Stomach (tissue), 9 donors: ENCODE results near the gene COL10A1. TPM values are rescaled to one million over a fixed set of nuclear protein-coding genes. Genes with fewer than 3 reads are reported as not detected.

ENCODE experiments used
- DNase-seq, 2 donors: peaks; one replicate each; pipeline versions ENCODE4 v3.0.0 to v3.0.0-alpha.2; 2013 to 2019
- H3K27ac ChIP-seq, 5 donors: fragments of 200-600 bp in 4 of 5; sonication (generic) in 4 of 5; one replicate each; pipeline ENCODE4 v1.5.1; 2013 to 2019; ENCODE audit warnings: mild to moderate bottlenecking in 1 of 5, moderate library complexity in 1 of 5
- H3K27me3 ChIP-seq, 3 donors: fragments of 200-600 bp; sonication (generic); one replicate each; pipeline ENCODE4 v1.5.1; 2017 to 2019; ENCODE audit warnings: mixed run types in 1 of 3
- H3K36me3 ChIP-seq, 4 donors: fragments of 200-600 bp; sonication (generic); 1 replicate in 3 of 4; 2 replicates in 1 of 4; pipeline ENCODE4 v1.5.1; 2016 to 2019
- H3K4me1 ChIP-seq, 4 donors: fragments of 200-600 bp; sonication (generic); one replicate each; pipeline ENCODE4 v1.5.1; 2016 to 2019
- H3K4me3 ChIP-seq, 4 donors: fragments of 200-600 bp; sonication (generic) in 3 of 4; one replicate each; pipeline ENCODE4 v1.5.1; 2016 to 2019; ENCODE audit warnings: mild to moderate bottlenecking in 1 of 4
- H3K9me3 ChIP-seq, 4 donors: fragments of 200-600 bp; sonication (generic); one replicate each; pipeline ENCODE4 v1.5.1; 2016 to 2019
- EP300 ChIP-seq: sonication (generic); formaldehyde crosslinking; IDR thresholded peaks from one replicate; pipeline ENCODE4 v1.6.1; 2017; ENCODE audit warnings: antibody characterized with exemption
- POLR2A ChIP-seq, 4 donors: fragments of 450-650 bp; IDR thresholded peaks; one replicate each; pipeline ENCODE4 v1.6.1; 2016; ENCODE audit warnings: antibody characterized with exemption in 4 of 4, control low read depth in 2 of 4, mild to moderate bottlenecking in 1 of 4, moderate library complexity in 1 of 4
- POLR2AphosphoS5 ChIP-seq, 3 donors: sonication (generic); formaldehyde crosslinking; IDR thresholded peaks; one replicate each; pipeline ENCODE4 v1.6.1; 2016; ENCODE audit warnings: antibody characterized with exemption in 3 of 3
- WGBS, 5 donors: extraction: QIAGEN DNeasy Blood & Tissue Kit in 3 of 5; methylation state at CpG; one replicate each; pipeline versions ENCODE4 v1.1.5 to v1.1.7; 2013 to 2018; 5-methylcytosine and 5-hydroxymethylcytosine counted together
- intact Hi-C: fragments of 100-400 bp; cut with DNase I; formaldehyde crosslinking; loops from one replicate; pipeline ENCODE4 v1.15.1; 2023; ENCODE audit warnings: low total_unique reads
- polyA plus RNA-seq, 3 donors: library from polyadenylated mRNA; stranded (reverse); fragments of 200-250 nt; gene quantifications; one replicate each; pipeline ENCODE4 v1.2.3, GENCODE V29; 2013
- total RNA-seq, 5 donors: library from RNA; depleted of rRNA; stranded (reverse); fragments of >200 nt; gene quantifications; one replicate each; pipeline versions ENCODE4 v1.1.0 to v1.2.3, GENCODE V29; 2014 to 2016
- TF ChIP-seq, protein P1 (sequence below), 7 experiments: fragments of 450-650 bp in 4 of 7; fragments of 200-600 bp in 3 of 7; sonication (generic) in 3 of 7; IDR thresholded peaks; one replicate each; pipeline ENCODE4 v1.5.1; 2016 to 2019; ENCODE audit warnings: antibody characterized with exemption in 7 of 7, control low read depth in 2 of 7, mild to moderate bottlenecking in 1 of 7
- donor health status: healthy with polysubstance abuse.
- donor health status: Bipolar disorder and iron deficiency.
- donor health status: healthy.

Gene COL10A1
- total and polyA plus RNA-seq, 8 donors = 0.37 TPM; not detected in 7

DNA sequence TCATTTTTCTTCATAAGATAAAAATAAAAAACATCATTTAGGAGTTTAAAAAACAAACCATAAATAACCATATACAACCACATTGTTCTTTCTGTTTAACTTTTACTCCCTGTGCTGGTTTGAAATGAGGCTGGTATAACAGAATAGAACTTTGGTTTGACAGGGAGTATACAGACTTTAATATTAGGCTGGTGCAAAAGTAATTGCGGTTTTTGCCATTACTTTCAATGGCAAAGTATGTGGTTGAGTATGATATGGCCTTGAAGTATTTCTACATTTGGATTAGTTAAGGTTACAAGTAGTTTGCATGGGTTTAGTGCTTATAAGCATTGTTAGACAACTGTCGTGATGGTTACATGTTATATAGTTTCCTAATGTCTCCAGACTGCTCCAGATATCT lies 29.0 kb upstream of the COL10A1 start:
- H3K27ac ChIP-seq = no peak overlapping the region

DNA sequence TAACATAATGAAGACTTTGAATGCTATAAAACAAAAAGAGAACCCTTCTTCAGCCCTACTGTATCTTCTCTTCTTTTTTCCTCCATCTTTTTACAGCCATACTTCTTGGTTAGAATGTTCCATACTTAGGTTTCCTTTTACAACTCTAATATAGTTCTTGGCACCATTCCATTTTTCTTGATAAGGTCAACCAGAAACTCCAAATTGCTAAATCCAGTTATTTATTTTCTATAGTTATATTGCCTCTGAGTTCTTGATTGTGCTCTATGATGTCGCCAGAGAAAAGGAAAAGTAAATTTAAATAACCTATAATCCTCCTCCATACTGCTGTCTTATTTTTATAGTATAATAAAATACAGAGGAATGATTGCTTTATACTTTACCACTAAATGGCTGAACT lies 26.7 kb upstream of the COL10A1 start:
- intact Hi-C loops = no loop called here
- peaks cover 0 to 4% (median 0%) of the 10 kb centered on the region in 4 donors for H3K36me3 ChIP-seq
- no peak overlapping the region for H3K4me3 ChIP-seq
- no peak for TF ChIP-seq POLR2AphosphoS5 (IDR thresholded peaks at IDR 0.05)
- TF ChIP-seq, protein P1, sequence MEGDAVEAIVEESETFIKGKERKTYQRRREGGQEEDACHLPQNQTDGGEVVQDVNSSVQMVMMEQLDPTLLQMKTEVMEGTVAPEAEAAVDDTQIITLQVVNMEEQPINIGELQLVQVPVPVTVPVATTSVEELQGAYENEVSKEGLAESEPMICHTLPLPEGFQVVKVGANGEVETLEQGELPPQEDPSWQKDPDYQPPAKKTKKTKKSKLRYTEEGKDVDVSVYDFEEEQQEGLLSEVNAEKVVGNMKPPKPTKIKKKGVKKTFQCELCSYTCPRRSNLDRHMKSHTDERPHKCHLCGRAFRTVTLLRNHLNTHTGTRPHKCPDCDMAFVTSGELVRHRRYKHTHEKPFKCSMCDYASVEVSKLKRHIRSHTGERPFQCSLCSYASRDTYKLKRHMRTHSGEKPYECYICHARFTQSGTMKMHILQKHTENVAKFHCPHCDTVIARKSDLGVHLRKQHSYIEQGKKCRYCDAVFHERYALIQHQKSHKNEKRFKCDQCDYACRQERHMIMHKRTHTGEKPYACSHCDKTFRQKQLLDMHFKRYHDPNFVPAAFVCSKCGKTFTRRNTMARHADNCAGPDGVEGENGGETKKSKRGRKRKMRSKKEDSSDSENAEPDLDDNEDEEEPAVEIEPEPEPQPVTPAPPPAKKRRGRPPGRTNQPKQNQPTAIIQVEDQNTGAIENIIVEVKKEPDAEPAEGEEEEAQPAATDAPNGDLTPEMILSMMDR (IDR thresholded peaks at IDR 0.05) = no peak
- 30 to 57% (median 44%) methylated on average over 1 of the region's 1 CpG for WGBS, 5 donors
- no peak overlapping the region for H3K27ac ChIP-seq
- no peaks in the 10 kb centered on the region for H3K4me1 ChIP-seq
- H3K27me3 ChIP-seq = no peaks in the 10 kb centered on the region
- no peaks in the 10 kb centered on the region for H3K9me3 ChIP-seq
- no peak for DNase-seq

More for the DNA sequence above, 29.0 kb upstream of the COL10A1 start:
- no peak for DNase-seq
- H3K9me3 ChIP-seq = no peaks in the 10 kb centered on the region
- intact Hi-C loops = no loop called here
- peaks cover 0 to 7% (median 2%) of the 10 kb centered on the region in 4 donors for H3K4me1 ChIP-seq
- peaks cover 0 to 4% (median 0%) of the 10 kb centered on the region in 4 donors for H3K36me3 ChIP-seq
- 92 to 98% (median 97%) methylated on average over 2 of the region's 2 CpGs for WGBS, 5 donors
- TF ChIP-seq POLR2AphosphoS5 (IDR thresholded peaks at IDR 0.05) = no peak
- TF ChIP-seq POLR2A (IDR thresholded peaks at IDR 0.05) = no peak
- TF ChIP-seq, protein P1 (IDR thresholded peaks at IDR 0.05) = no peak
- TF ChIP-seq EP300 = no peak
- no peak overlapping the region for H3K4me3 ChIP-seq
- no peaks in the 10 kb centered on the region for H3K27me3 ChIP-seq

DNA sequence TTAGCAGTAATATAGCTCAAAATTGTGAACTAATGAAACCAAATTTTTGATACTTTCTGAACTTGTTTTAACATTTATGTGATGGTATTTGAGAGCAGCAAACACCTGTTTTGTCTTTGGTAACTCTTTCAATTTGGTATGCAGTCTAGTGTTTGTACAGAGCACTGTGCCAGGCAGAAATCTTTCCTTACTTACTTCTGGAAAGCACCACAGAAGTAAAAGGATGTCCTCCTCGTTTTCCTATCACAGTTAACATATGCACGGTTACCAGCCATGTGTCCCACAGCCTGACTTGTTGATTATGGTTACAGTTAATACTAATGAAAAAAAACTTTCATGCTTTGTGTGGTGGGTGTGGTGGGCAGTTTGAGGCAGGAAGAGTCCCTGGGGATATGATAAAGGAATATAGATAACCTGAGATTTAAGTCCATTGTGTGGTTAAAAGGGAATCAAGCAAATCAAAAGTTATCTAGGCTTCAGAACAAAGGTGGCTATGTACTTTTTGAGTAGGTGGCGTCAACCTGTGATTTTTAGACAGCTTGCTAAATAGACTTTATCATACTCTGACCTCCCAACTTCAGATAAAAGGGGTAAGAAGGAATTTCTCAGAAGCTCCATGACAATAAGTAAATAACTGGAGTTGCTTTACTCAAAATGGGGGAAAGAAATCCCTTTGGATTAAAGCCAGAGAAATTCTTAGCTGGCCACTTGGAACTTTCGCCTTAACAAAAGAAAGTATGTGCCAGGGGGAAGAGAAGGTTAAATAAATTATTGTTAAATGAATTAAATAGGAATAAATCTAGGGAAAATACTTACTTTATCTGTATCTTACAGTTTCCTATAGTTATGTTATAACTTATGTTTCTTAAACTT lies 20.1 kb upstream of the COL10A1 start:
- intact Hi-C loops = no loop called here
- Histone ChIP-seq H3K27ac (no peak overlapping the region), H3K27me3 (no peaks in the 10 kb centered on the region), H3K4me3 (no peak overlapping the region), H3K36me3 (peaks cover 0 to 4% (median 0%) of the 10 kb centered on the region in 4 donors), H3K4me1 (peaks cover 0 to 19% (median 9%) of the 10 kb centered on the region in 4 donors), H3K9me3 (no peaks in the 10 kb centered on the region)
- peak in 1 of 2 donors; percentile 21 for DNase-seq
- WGBS, 5 donors = 35 to 65% (median 46%) methylated on average over 4 of the region's 4 CpGs
- TF ChIP-seq POLR2AphosphoS5 (IDR thresholded peaks at IDR 0.05) (peak in 1 of 3 donors; percentile 25), POLR2A (IDR thresholded peaks at IDR 0.05) (no peak)

DNA sequence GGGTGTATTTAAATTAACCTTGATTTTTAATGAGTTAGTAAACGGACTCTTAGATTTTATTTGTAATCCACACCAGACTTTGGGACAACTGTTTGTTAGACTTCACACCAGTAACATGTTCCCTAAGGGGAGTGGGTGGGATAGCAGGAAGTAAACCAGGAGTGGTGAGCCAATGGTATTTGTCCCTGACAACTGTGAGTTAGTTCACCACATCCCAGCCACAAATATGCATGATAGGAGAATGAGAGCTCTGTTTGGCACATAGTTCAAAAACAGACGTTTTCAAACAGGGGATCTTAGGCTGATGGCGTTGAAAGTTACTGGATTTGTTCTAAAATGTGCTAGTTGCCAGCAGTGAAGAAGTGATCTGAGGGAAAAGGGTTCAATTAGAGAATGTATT lies 18.7 kb upstream of the COL10A1 start:
- 68 to 79% (median 74%) methylated on average over 3 of the region's 3 CpGs for WGBS, 5 donors

More for the DNA sequence above, 18.7 kb upstream of the COL10A1 start:
- Histone ChIP-seq H3K4me3 (no peak overlapping the region), H3K4me1 (peaks cover 0 to 19% (median 9%) of the 10 kb centered on the region in 4 donors), H3K9me3 (no peaks in the 10 kb centered on the region), H3K27ac (no peak overlapping the region), H3K36me3 (peaks cover 0 to 4% (median 0%) of the 10 kb centered on the region in 4 donors), H3K27me3 (no peaks in the 10 kb centered on the region)
- DNase-seq = peak in 1 of 2 donors; percentile 6
- TF ChIP-seq, protein P1 (IDR thresholded peaks at IDR 0.05) = no peak
- TF ChIP-seq EP300 (no peak), POLR2A (IDR thresholded peaks at IDR 0.05) (no peak)
- intact Hi-C loops = no loop called here
